Mesendoderm (in vitro differentiated cells): Measurements from ENCODE around the gene TTLL6.
"Not testable (repeated sequence)": the region's sequence is repeated elsewhere in the genome, so short reads cannot be mapped to it uniquely, and the experiment has no call there.

Experiments used
- DNase-seq: peaks from one replicate; pipeline ENCODE4 v3.0.0; 2013
- H2AK5ac ChIP-seq: 2 replicates; pipeline ENCODE4 v1.6.1; 2013; ENCODE audit warnings: low read length, inconsistent platforms
- H2BK120ac ChIP-seq: 2 replicates; pipeline ENCODE4 v1.6.1; 2013; ENCODE audit warnings: low read depth, mild to moderate bottlenecking, low read length, moderate library complexity, mixed read lengths
- H2BK15ac ChIP-seq: replicated peaks from 2 replicates; pipeline ENCODE4 v1.6.1; 2013; ENCODE audit warnings: low read depth, mild to moderate bottlenecking, moderate library complexity
- H2BK5ac ChIP-seq: 2 replicates; pipeline ENCODE4 v1.6.1; 2013; ENCODE audit warnings: low read length, inconsistent platforms
- H3K18ac ChIP-seq: 2 replicates; pipeline ENCODE4 v1.6.1; 2013; ENCODE audit warnings: mild to moderate bottlenecking, low read length, mixed read lengths
- H3K23ac ChIP-seq: one replicate; pipeline ENCODE4 v1.6.1; 2013; ENCODE audit warnings: low read length
- H3K27ac ChIP-seq: 2 replicates; pipeline ENCODE4 v1.5.1; 2013; ENCODE audit warnings: low read depth, mild to moderate bottlenecking, inconsistent platforms, low read length, moderate library complexity
- H3K27me3 ChIP-seq: 2 replicates; pipeline ENCODE4 v1.6.1; 2013; ENCODE audit warnings: low read length, control low read depth, mild to moderate bottlenecking, inconsistent platforms; ENCODE audit not compliant: insufficient read depth, poor library complexity
- H3K36me3 ChIP-seq: 2 replicates; pipeline ENCODE4 v1.6.1; 2013; ENCODE audit warnings: low read length, inconsistent platforms; ENCODE audit not compliant: control insufficient read depth, insufficient read depth
- H3K4ac ChIP-seq: one replicate; pipeline ENCODE4 v1.6.1; 2013; ENCODE audit warnings: low read depth, mild to moderate bottlenecking, low read length, moderate library complexity
- H3K4me1 ChIP-seq: 2 replicates; pipeline ENCODE4 v1.6.1; 2013; ENCODE audit warnings: low read depth, low read length, inconsistent platforms; ENCODE audit not compliant: control insufficient read depth
- H3K4me2 ChIP-seq: 2 replicates; pipeline ENCODE4 v1.6.1; 2013; ENCODE audit warnings: low read length
- H3K4me3 ChIP-seq: 2 replicates; pipeline ENCODE4 v1.5.1; 2013; ENCODE audit warnings: mild to moderate bottlenecking, low read length
- H3K56ac ChIP-seq: one replicate; pipeline ENCODE4 v1.6.1; 2013; ENCODE audit warnings: low read length
- H3K79me1 ChIP-seq: 2 replicates; pipeline ENCODE4 v1.6.1; 2013; ENCODE audit warnings: low read length, inconsistent platforms
- H3K79me2 ChIP-seq: 2 replicates; pipeline ENCODE4 v1.6.1; 2013; ENCODE audit warnings: mild to moderate bottlenecking, low read length; ENCODE audit not compliant: control insufficient read depth, insufficient read depth
- H3K9ac ChIP-seq: 2 replicates; pipeline ENCODE4 v1.6.1; 2013; ENCODE audit warnings: low read length, inconsistent platforms
- H4K5ac ChIP-seq: one replicate; pipeline ENCODE4 v1.6.1; 2013; ENCODE audit warnings: low read length
- H4K8ac ChIP-seq: one replicate; pipeline ENCODE4 v1.6.1; 2013; ENCODE audit warnings: low read depth, mild to moderate bottlenecking, control low read depth, low read length, moderate library complexity
- WGBS: extraction: QIAGEN DNeasy Blood & Tissue Kit; methylation state at CpG from one replicate; pipeline ENCODE4 v1.1.7; 2013; ENCODE audit warnings: low lambda C conversion rate, missing lambda C conversion rate; ENCODE audit not compliant: insufficient coverage; ENCODE audit errors: extremely low coverage; 5-methylcytosine and 5-hydroxymethylcytosine counted together

The TTLL6 gene

DNA sequence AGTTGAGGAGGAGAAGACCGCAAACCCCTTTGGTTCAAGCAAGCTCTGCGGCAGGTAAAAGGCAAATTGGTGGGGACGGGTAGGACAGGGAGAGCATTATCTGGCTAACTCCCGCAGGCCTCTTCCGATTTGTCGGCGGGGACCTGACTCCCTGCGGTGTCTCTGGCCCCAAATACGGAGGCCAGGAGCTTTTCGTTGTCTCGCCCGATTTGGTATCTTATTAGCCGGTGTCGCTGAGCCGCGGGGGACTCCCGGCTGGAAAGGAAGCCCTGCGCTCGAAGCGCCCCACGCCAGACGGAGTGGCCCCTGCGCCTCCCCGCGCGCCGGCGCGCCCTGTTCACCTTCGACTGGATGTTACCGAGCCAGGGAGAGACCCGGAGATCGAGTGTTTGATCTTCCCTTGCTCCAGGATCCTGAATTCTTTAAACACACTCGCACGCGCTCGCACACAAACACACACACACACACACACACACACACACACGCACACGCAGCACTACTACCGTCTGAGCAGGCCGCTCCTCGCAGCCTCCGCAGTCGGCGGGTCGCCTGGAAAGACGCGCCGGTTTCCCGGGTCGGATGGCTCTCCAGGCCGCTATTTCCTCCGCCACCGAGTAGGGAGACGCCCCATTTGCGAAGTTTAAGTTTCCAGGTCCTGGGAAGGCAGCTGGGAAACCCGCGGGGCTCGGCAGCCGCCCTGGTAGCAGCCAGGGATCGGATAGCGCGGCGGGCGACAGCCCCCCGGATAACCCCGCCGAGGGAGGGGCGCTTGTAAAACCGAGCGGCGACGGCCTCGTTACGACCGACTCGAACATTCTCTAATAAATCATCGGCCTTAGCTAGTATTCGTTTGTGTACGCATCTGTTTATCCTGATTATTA, 98.0 kb downstream of the TTLL6 start:
- peaks cover 2% of the 10 kb centered on the region for H3K4me1 ChIP-seq
- WGBS: no CpG with 5 or more reads among the region's 80 CpGs
- H3K79me1 ChIP-seq: no peaks in the 10 kb centered on the region
- H2BK15ac ChIP-seq: no peak overlapping the region
- peak overlapping the region; percentile 29 for H3K4me2 ChIP-seq
- peak overlapping the region; percentile 38 for H3K4ac ChIP-seq
- H3K79me2 ChIP-seq: no peaks in the 10 kb centered on the region
- H3K56ac ChIP-seq: peak overlapping the region; percentile 89
- no peaks in the 10 kb centered on the region for H3K36me3 ChIP-seq
- H3K23ac ChIP-seq: no peak overlapping the region
- H3K4me3 ChIP-seq: peak overlapping the region; percentile 15
- H4K8ac ChIP-seq: no peak overlapping the region
- peak; percentile 84 for DNase-seq
- H4K5ac ChIP-seq: no peak overlapping the region
- H2BK5ac ChIP-seq: peak overlapping the region; percentile 74
- peak overlapping the region; percentile 83 for H3K9ac ChIP-seq
- H3K18ac ChIP-seq: peak overlapping the region; percentile 19
- no peak overlapping the region for H2BK120ac ChIP-seq
- H3K27me3 ChIP-seq: no peaks in the 10 kb centered on the region
- H3K27ac ChIP-seq: peak overlapping the region; percentile 97
- H2AK5ac ChIP-seq: no peak overlapping the region

DNA sequence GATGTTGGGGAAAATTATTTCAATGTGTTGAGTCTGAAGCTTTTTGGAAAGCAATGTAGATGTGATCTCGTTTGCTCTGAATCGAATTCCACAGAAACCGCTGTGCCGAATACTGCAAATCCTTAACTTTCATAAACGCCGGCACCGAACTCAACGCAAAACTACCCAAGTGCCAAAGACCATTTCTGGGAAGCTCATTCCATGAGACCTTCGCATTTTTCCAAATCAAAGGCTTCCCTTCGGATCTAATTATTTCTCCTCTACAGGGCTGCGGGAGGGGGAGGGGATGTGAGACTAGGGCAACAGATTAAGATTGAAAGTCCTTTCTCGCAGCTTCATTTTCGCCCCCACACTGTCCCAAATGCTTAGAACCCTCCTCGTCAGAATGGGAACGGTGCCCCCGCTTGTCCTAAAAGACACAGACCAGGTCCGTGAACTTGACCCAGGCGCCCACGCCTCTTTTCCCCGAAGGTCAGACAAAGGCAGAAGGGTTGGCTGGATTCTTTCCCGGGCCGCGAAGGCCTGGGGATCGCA, 98.7 kb downstream of the TTLL6 start:
- H3K23ac ChIP-seq: no peak overlapping the region
- H3K18ac ChIP-seq: peak overlapping the region; percentile 19
- DNase-seq: no peak
- H3K4me1 ChIP-seq: peaks cover 2% of the 10 kb centered on the region
- H3K9ac ChIP-seq: peak overlapping the region; percentile 83
- H3K27me3 ChIP-seq: no peaks in the 10 kb centered on the region
- H3K79me2 ChIP-seq: no peaks in the 10 kb centered on the region
- H3K56ac ChIP-seq: peak overlapping the region; percentile 89
- peak overlapping the region; percentile 29 for H3K4me2 ChIP-seq
- H3K27ac ChIP-seq: peak overlapping the region; percentile 97
- no peak overlapping the region for H4K5ac ChIP-seq
- peak overlapping the region; percentile 38 for H3K4ac ChIP-seq
- WGBS: no CpG with 5 or more reads among the region's 24 CpGs
- no peak overlapping the region for H2AK5ac ChIP-seq
- H2BK5ac ChIP-seq: peak overlapping the region; percentile 69
- no peaks in the 10 kb centered on the region for H3K36me3 ChIP-seq
- H3K4me3 ChIP-seq: peak overlapping the region; percentile 14
- no peaks in the 10 kb centered on the region for H3K79me1 ChIP-seq
- no peak overlapping the region for H2BK15ac ChIP-seq
- no peak overlapping the region for H4K8ac ChIP-seq
- no peak overlapping the region for H2BK120ac ChIP-seq

DNA sequence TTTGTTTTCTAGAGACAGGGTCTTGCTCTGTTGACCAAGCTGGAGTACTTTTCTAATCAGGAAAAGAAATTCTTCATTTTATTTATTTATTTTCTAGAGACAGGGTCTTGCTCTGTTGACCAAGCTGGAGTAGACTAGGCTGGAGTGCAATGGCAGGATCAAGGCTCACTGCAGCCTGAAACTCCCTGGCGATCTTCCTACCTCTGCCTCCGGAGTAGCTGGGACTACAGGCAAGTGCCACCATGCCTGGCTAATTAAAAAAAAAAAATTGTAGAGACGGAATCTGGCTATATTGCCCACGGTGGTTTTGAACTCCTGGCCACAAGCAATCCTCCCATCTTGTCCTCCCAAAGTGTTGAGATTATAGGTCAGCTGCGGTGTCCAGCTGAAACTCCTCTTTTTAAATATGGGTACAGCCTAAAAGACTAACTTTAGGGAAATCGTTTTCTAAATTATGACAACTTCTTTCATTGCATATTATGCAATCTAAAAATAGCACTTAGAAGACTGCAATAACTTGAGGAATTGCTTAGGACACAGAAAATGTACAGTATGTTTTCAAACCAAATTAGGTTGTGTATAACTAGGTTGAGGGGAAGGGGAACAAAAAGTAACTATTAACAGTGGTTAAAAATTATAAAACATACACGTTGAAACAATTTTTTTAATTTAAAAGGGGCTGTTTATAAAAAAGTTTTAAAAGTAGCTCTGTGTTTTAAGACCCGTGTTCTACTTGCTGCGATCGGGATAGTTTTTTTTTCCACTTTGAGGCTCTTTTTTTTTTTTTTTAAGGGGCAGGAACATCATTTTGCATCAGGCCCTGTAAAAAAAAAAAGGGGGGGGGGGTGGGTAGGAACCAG, 99.4 kb downstream of the TTLL6 start:
- no peaks in the 10 kb centered on the region for H3K79me2 ChIP-seq
- no peak overlapping the region for H3K23ac ChIP-seq
- no peak overlapping the region for H3K9ac ChIP-seq
- H4K5ac ChIP-seq: no peak overlapping the region
- H2AK5ac ChIP-seq: no peak overlapping the region
- no peak overlapping the region for H2BK15ac ChIP-seq
- H3K4ac ChIP-seq: no peak overlapping the region
- peaks cover 2% of the 10 kb centered on the region for H3K4me1 ChIP-seq
- no peaks in the 10 kb centered on the region for H3K79me1 ChIP-seq
- no peaks in the 10 kb centered on the region for H3K27me3 ChIP-seq
- no peaks in the 10 kb centered on the region for H3K36me3 ChIP-seq
- no peak overlapping the region for H3K27ac ChIP-seq
- no peak overlapping the region for H2BK5ac ChIP-seq
- H3K56ac ChIP-seq: peak overlapping the region; percentile 10
- H3K4me3 ChIP-seq: no peak overlapping the region
- WGBS: no CpG with 5 or more reads among the region's 10 CpGs
- DNase-seq: no peak
- no peak overlapping the region for H4K8ac ChIP-seq
- H2BK120ac ChIP-seq: no peak overlapping the region
- H3K18ac ChIP-seq: peak overlapping the region; percentile 19
- H3K4me2 ChIP-seq: no peak overlapping the region

DNA sequence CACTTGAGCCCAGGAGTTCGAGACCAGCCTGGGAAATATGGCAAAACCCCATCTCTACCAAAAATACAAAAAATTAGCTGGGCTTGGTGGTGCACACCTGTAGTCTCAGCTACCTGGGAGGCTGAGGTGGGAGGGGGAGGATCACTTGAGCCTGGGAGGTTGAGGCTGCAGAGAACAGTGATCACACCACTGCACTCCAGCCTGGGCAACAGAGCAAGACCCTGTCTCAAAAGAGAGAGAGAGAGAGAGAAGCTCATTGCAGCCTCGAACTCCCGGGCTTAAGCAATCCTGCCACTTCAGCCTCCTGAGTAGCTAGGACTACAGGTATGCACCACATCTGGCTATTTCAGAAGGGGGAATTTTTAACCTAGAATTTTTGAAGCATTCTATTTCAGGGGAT, 100.5 kb downstream of the TTLL6 start:
- H3K36me3 ChIP-seq, H4K5ac ChIP-seq, H3K79me1 ChIP-seq, H3K56ac ChIP-seq, H3K79me2 ChIP-seq, H3K27me3 ChIP-seq, H3K4me3 ChIP-seq, H3K9ac ChIP-seq, H3K4ac ChIP-seq, H4K8ac ChIP-seq, H3K4me1 ChIP-seq, H2BK120ac ChIP-seq, H3K4me2 ChIP-seq, H3K23ac ChIP-seq, H2BK5ac ChIP-seq, H2AK5ac ChIP-seq, H3K18ac ChIP-seq, DNase-seq, H3K27ac ChIP-seq, H2BK15ac ChIP-seq: not testable (repeated sequence)
- whole genome bisulfite sequencing: no CpG with 5 or more reads among the region's 3 CpGs

DNA sequence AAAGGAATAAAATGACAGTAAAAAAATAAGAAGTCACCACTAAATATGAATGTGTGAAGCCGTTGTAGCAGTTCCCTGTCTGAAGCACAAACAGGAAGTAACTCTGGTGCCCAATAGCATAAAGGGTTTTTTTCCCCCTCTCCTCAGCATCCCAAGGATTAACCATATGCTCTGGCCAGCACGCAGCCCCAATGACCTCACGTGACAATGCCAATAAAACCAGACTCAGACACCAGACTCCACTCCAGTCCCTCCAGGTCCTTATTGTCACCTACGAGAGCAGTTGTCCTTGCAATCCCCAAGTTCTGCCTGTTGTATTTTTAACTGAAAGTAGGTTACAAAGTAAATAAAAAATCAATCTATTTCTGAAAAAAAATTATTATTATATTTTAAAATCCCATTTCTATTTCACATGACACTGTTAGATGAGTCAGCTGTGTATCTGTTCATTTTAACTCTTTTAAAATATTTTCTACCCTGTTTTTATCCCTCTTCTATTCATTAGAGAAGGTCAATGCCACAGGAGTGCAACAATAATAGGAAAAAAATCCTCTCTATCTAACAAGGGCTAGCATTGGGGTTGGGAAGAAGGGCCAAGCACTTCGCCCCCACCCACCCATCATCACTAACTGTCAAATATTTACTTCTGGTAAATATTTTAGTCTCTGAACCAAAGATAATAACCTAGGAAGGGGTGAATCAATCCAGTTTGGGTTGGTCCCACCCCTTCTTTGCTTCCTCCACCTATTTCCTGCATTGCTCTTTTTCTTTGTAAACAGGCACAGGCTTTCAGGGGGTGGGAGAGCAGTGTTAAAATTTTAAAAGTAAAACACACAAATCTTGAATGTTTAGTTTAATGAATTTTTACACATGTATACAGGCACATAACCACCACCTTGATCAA, 101.3 kb downstream of the TTLL6 start:
- no peaks in the 10 kb centered on the region for H3K79me2 ChIP-seq
- DNase-seq: no peak
- no peaks in the 10 kb centered on the region for H3K79me1 ChIP-seq
- H2AK5ac ChIP-seq: no peak overlapping the region
- no peak overlapping the region for H4K5ac ChIP-seq
- no peak overlapping the region for H3K9ac ChIP-seq
- H3K56ac ChIP-seq: no peak overlapping the region
- no peak overlapping the region for H3K4ac ChIP-seq
- H2BK5ac ChIP-seq: no peak overlapping the region
- no peak overlapping the region for H2BK15ac ChIP-seq
- no peaks in the 10 kb centered on the region for H3K27me3 ChIP-seq
- no peak overlapping the region for H4K8ac ChIP-seq
- no peak overlapping the region for H3K4me2 ChIP-seq
- H3K4me3 ChIP-seq: no peak overlapping the region
- WGBS: no CpG with 5 or more reads among the region's 5 CpGs
- no peak overlapping the region for H3K18ac ChIP-seq
- H2BK120ac ChIP-seq: no peak overlapping the region
- no peaks in the 10 kb centered on the region for H3K4me1 ChIP-seq
- no peak overlapping the region for H3K23ac ChIP-seq
- H3K36me3 ChIP-seq: no peaks in the 10 kb centered on the region
- no peak overlapping the region for H3K27ac ChIP-seq
